ENCODE data around the gene ESPNL. TPM values are rescaled to one million over a fixed set of nuclear protein-coding genes. Genes with fewer than 3 reads are reported as not detected.

Gene ESPNL
- total and polyA plus RNA-seq, 10 donors, result 0.65 to 6.2 (median 1.7) TPM

DNA sequence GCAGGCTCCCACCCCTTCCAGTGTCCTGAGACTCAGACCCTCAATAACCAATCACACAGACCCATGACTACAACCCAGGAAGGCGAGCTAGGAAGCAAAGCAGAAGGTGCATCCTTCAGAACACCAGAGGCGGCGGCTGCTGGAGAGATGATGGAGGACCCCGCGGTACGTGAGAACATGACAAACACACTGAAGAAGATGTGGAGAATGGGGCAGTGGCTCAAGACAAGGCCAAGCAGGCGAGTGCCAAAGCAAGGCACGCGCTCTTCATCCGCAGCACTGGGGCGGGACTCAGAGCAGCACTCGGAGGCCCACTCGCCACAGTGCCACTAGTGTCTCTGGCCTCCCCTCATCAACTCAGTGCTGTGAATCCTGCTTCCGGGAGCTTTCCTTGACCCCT is 72.3 kb downstream of the ESPNL start:
- H3K4me3 ChIP-seq, result no peak overlapping the region
- no peak overlapping the region for H3K27ac ChIP-seq
- no peaks in the 10 kb centered on the region for H3K4me1 ChIP-seq
- H3K36me3 ChIP-seq, result peaks cover 7 to 100% (median 86%) of the 10 kb centered on the region in 6 donors
- intact Hi-C loops (cut with DNase I; ENCODE audit: low total_unique reads), result no loop called here
- DNase-seq, result no peak
- no peaks in the 10 kb centered on the region for H3K9me3 ChIP-seq
- 89 to 96% (median 91%) methylated on average over 13 to 14 of the region's 14 CpGs for WGBS, 5 donors
- TF ChIP-seq POLR2A (IDR thresholded peaks at IDR 0.05) (no peak), POLR2AphosphoS5 (IDR thresholded peaks at IDR 0.05) (peak in 2 of 3 donors; percentile 11 to 53)
- H3K27me3 ChIP-seq (replicated peaks in 1 of 7), result no peaks in the 10 kb centered on the region

DNA sequence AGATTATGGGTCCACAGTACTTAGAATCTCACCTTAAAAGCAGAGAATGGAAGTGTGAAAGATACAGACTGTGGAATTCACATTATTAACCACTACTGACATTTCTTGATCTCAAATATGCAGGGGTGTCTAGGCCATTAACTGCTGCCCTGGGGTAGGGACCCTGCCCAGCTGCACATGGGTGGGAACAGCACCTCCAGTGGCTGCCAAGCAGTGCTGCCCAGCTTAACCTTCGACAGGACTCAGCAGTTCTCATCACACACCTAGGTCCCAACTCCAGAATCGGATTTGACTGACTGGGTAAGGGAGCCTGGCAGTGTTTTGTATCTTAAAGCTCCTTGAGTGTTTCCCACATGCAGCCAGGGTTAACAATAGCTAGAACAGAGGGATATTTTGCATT is 73.6 kb downstream of the ESPNL start:
- intact Hi-C loops (cut with DNase I; ENCODE audit: low total_unique reads), result no loop called here
- WGBS, 5 donors, result 85 to 100% (median 98%) methylated on average over 2 of the region's 2 CpGs
- H3K4me3 ChIP-seq, result no peak overlapping the region
- TF ChIP-seq POLR2A (IDR thresholded peaks at IDR 0.05), result no peak
- no peak for TF ChIP-seq POLR2AphosphoS5 (IDR thresholded peaks at IDR 0.05)
- TF ChIP-seq, protein P1, sequence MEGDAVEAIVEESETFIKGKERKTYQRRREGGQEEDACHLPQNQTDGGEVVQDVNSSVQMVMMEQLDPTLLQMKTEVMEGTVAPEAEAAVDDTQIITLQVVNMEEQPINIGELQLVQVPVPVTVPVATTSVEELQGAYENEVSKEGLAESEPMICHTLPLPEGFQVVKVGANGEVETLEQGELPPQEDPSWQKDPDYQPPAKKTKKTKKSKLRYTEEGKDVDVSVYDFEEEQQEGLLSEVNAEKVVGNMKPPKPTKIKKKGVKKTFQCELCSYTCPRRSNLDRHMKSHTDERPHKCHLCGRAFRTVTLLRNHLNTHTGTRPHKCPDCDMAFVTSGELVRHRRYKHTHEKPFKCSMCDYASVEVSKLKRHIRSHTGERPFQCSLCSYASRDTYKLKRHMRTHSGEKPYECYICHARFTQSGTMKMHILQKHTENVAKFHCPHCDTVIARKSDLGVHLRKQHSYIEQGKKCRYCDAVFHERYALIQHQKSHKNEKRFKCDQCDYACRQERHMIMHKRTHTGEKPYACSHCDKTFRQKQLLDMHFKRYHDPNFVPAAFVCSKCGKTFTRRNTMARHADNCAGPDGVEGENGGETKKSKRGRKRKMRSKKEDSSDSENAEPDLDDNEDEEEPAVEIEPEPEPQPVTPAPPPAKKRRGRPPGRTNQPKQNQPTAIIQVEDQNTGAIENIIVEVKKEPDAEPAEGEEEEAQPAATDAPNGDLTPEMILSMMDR (IDR thresholded peaks at IDR 0.05 in 8 of 11, conservative IDR thresholded peaks at IDR 0.05 in 3 of 11), result no peak
- H3K4me1 ChIP-seq, result no peaks in the 10 kb centered on the region
- H3K27ac ChIP-seq, result no peak overlapping the region
- H3K27me3 ChIP-seq (replicated peaks in 1 of 7), result no peaks in the 10 kb centered on the region
- no peak for DNase-seq
- H3K36me3 ChIP-seq, result peaks cover 7 to 100% (median 85%) of the 10 kb centered on the region in 6 donors
- H3K9me3 ChIP-seq, result no peaks in the 10 kb centered on the region

- Histone ChIP-seq H3K4me1 (no peaks in the 10 kb centered on the region), H3K27ac (no peak overlapping the region), H3K9me3 (no peaks in the 10 kb centered on the region), H3K4me3 (no peak overlapping the region), H3K27me3 (replicated peaks in 1 of 7) (no peaks in the 10 kb centered on the region), H3K36me3 (peaks cover 11 to 100% (median 86%) of the 10 kb centered on the region in 6 donors)
- 91 to 100% (median 97%) methylated on average over 8 of the region's 8 CpGs for WGBS, 5 donors
- intact Hi-C loops (cut with DNase I; ENCODE audit: low total_unique reads), result no loop called here
- TF ChIP-seq POLR2AphosphoS5 (IDR thresholded peaks at IDR 0.05), result no peak
- TF ChIP-seq POLR2A (IDR thresholded peaks at IDR 0.05), result no peak
- TF ChIP-seq, protein P1 (IDR thresholded peaks at IDR 0.05 in 8 of 11, conservative IDR thresholded peaks at IDR 0.05 in 3 of 11), result no peak
- DNase-seq, result no peak
These were observed 74.2 kb downstream of the ESPNL start for GRCh38 chr2:238174291-238174690.

- peaks cover 11 to 100% (median 87%) of the 10 kb centered on the region in 6 donors for H3K36me3 ChIP-seq
- H3K9me3 ChIP-seq, result no peaks in the 10 kb centered on the region
- intact Hi-C loops (cut with DNase I; ENCODE audit: low total_unique reads), result no loop called here
- TF ChIP-seq POLR2A (IDR thresholded peaks at IDR 0.05) (no peak), POLR2AphosphoS5 (IDR thresholded peaks at IDR 0.05) (no peak)
- TF ChIP-seq, protein P1 (IDR thresholded peaks at IDR 0.05 in 8 of 11, conservative IDR thresholded peaks at IDR 0.05 in 3 of 11), result no peak
- H3K4me1 ChIP-seq, result no peaks in the 10 kb centered on the region
- H3K27ac ChIP-seq, result no peak overlapping the region
- no peak overlapping the region for H3K4me3 ChIP-seq
- no peak for DNase-seq
- no peaks in the 10 kb centered on the region for H3K27me3 ChIP-seq (replicated peaks in 1 of 7)
- 83 to 94% (median 92%) methylated on average over 3 of the region's 3 CpGs for WGBS, 5 donors
These were observed 74.6 kb downstream of the ESPNL start for GRCh38 chr2:238174701-238175100.

DNA sequence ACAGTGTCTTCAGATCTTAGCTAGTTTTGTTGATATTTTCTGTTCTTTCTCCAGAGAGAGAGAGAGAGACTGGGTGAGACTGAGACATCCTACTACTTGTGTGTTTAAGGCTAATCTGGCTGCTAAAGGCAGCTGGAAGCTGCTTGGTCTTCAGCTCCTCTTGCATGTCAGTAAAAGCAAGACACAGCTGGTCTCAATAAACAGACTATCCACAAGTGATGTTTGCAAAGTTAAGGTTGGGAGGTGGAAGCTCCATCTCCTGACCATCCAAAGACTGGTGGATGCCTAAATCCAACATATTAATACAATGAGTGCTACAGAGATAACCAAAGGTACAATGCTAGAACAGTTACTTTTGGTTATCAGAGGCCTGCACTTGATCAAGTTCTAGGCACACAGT is 76.5 kb downstream of the ESPNL start:
- H3K4me3 ChIP-seq, result no peak overlapping the region
- no peaks in the 10 kb centered on the region for H3K4me1 ChIP-seq
- peaks cover 14 to 100% (median 87%) of the 10 kb centered on the region in 6 donors for H3K36me3 ChIP-seq
- no peak for DNase-seq
- H3K27ac ChIP-seq, result no peak overlapping the region
- TF ChIP-seq, protein P1 (IDR thresholded peaks at IDR 0.05 in 8 of 11, conservative IDR thresholded peaks at IDR 0.05 in 3 of 11), result no peak
- TF ChIP-seq POLR2AphosphoS5 (IDR thresholded peaks at IDR 0.05) (no peak), POLR2A (IDR thresholded peaks at IDR 0.05) (no peak)
- no peaks in the 10 kb centered on the region for H3K9me3 ChIP-seq
- H3K27me3 ChIP-seq (replicated peaks in 1 of 7), result no peaks in the 10 kb centered on the region
- intact Hi-C loops (cut with DNase I; ENCODE audit: low total_unique reads), result no loop called here

All from spleen (tissue), 11 donors.